Breast epithelium (tissue), 3 donors: ENCODE results near the gene IGF1R.

Experiments
- CTCF ChIP-seq, 3 donors: fragments of 450-650 bp; IDR thresholded peaks; one replicate each; pipeline ENCODE4 v1.5.1; 2016 to 2017; ENCODE audit warnings: antibody characterized with exemption in 3 of 3, mild to moderate bottlenecking in 3 of 3, moderate library complexity in 3 of 3
- POLR2AphosphoS5 ChIP-seq, 3 donors: sonication (generic); formaldehyde crosslinking; IDR thresholded peaks; one replicate each; pipeline ENCODE4 v1.6.1; 2017; ENCODE audit warnings: antibody characterized with exemption in 3 of 3

DNA sequence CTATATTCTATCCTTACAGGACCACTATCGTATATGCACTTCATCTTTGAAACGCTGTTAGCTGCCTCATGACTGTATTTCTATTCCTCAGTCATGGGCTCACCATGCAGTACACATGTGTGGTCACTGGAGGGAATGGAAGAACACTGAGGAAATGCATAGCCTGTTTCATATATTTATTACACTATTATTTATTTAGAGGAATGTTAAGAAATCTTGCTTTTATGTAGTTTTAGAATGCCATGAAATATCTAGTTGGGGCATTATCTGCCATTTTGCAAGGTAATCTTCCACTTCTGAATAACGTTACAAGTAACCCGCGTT, 155.7 kb downstream of the IGF1R start:
- TF ChIP-seq CTCF (IDR thresholded peaks at IDR 0.05) (no peak), POLR2AphosphoS5 (IDR thresholded peaks at IDR 0.05) (no peak)
